Stimulated activated naive B cell treated with anti-CD40 and anti-IgM and Interleukin-4, amounts not matched to agents 10 μg/mL and 1 μg/mL and 100 μg/mL, for 72 hours (primary cell): ENCODE measurements around the gene OR2G6.
"Not testable (repeated sequence)": the region's sequence is repeated elsewhere in the genome, so short reads cannot be mapped to it uniquely, and the experiment has no call there.

Experiments used
- ATAC-seq, 2 donors: fragments of 150-1000 bp; cut with Tn5 transposase; replicated peaks; 2 replicates each; pipeline ENCODE4 v1.10.0; 2021; ENCODE audit warnings: moderate library complexity in 1 of 2
- DNase-seq: peaks from one replicate; pipeline ENCODE4 v3.0.0; 2021
- H3K27ac Mint-ChIP-seq: one replicate; pipeline ENCODE4 v1.8.0; 2022; ENCODE audit warnings: mild to moderate bottlenecking, mixed read lengths
- H3K27me3 Mint-ChIP-seq, 2 donors: one replicate each; pipeline ENCODE4 v1.8.0; 2022; ENCODE audit warnings: mixed read lengths in 2 of 2
- H3K36me3 Mint-ChIP-seq, 2 donors: one replicate each; pipeline ENCODE4 v1.8.0; 2022; ENCODE audit warnings: mixed read lengths in 2 of 2, mild to moderate bottlenecking in 1 of 2
- H3K4me1 Mint-ChIP-seq, 2 donors: one replicate each; pipeline ENCODE4 v1.8.0; 2022; ENCODE audit warnings: mixed read lengths in 2 of 2, mild to moderate bottlenecking in 1 of 2
- H3K4me3 Mint-ChIP-seq, 2 donors: one replicate each; pipeline ENCODE4 v1.8.0; 2022; ENCODE audit warnings: mild to moderate bottlenecking in 2 of 2, mixed read lengths in 2 of 2, moderate library complexity in 1 of 2
- H3K9me3 Mint-ChIP-seq, 2 donors: one replicate each; pipeline ENCODE4 v1.8.0; 2022; ENCODE audit warnings: mixed read lengths in 2 of 2, mild to moderate bottlenecking in 1 of 2

Gene OR2G6

GRCh38 chr1:248562672-248563071 lies 54.8 kb downstream of the OR2G6 start, which contains the start of gene OR2T29:
TSS of gene OR2T29 (minus strand) at chr1:248562772. CDS start at chr1:248559491, 3,281 bp downstream.
- ATAC-seq, H3K27me3 Mint-ChIP-seq, H3K36me3 Mint-ChIP-seq, DNase-seq, H3K4me1 Mint-ChIP-seq, H3K4me3 Mint-ChIP-seq, H3K9me3 Mint-ChIP-seq, H3K27ac Mint-ChIP-seq: not testable (repeated sequence)

- not testable (repeated sequence) for H3K36me3 Mint-ChIP-seq, H3K4me1 Mint-ChIP-seq, H3K9me3 Mint-ChIP-seq, DNase-seq
- H3K27me3 Mint-ChIP-seq: peaks cover 8 to 12% of the 10 kb centered on the region in 2 donors
- peak; percentile 57 to 60 for ATAC-seq
- H3K4me3 Mint-ChIP-seq: peak overlapping the region; percentile 57 to 72
- peak overlapping the region; percentile 42 for H3K27ac Mint-ChIP-seq
These were observed 57.9 kb downstream of the OR2G6 start for GRCh38 chr1:248565530-248566373.

GRCh38 chr1:248569049-248569448 lies 61.2 kb downstream of the OR2G6 start:
- not testable (repeated sequence) for H3K36me3 Mint-ChIP-seq, H3K4me1 Mint-ChIP-seq, ATAC-seq, DNase-seq, H3K9me3 Mint-ChIP-seq, H3K27ac Mint-ChIP-seq, H3K4me3 Mint-ChIP-seq
- H3K27me3 Mint-ChIP-seq: peaks cover 12 to 16% of the 10 kb centered on the region in 2 donors

GRCh38 chr1:248570811-248571210 lies 62.9 kb downstream of the OR2G6 start:
- not testable (repeated sequence) for H3K9me3 Mint-ChIP-seq, ATAC-seq, H3K4me3 Mint-ChIP-seq, H3K4me1 Mint-ChIP-seq, DNase-seq, H3K36me3 Mint-ChIP-seq, H3K27ac Mint-ChIP-seq
- peaks cover 10 to 12% of the 10 kb centered on the region in 2 donors for H3K27me3 Mint-ChIP-seq

GRCh38 chr1:248572049-248572448 lies 64.2 kb downstream of the OR2G6 start:
- not testable (repeated sequence) for DNase-seq, H3K27ac Mint-ChIP-seq, H3K36me3 Mint-ChIP-seq, H3K4me1 Mint-ChIP-seq, H3K4me3 Mint-ChIP-seq, ATAC-seq, H3K9me3 Mint-ChIP-seq
- peaks cover 9 to 12% of the 10 kb centered on the region in 2 donors for H3K27me3 Mint-ChIP-seq

- not testable (repeated sequence) for H3K9me3 Mint-ChIP-seq, DNase-seq, H3K4me1 Mint-ChIP-seq, H3K4me3 Mint-ChIP-seq, H3K36me3 Mint-ChIP-seq, ATAC-seq, H3K27ac Mint-ChIP-seq
- H3K27me3 Mint-ChIP-seq: peaks cover 9 to 12% of the 10 kb centered on the region in 2 donors
These were observed 66.0 kb downstream of the OR2G6 start for GRCh38 chr1:248573856-248574255.

- not testable (repeated sequence) for ATAC-seq, DNase-seq, H3K9me3 Mint-ChIP-seq, H3K4me1 Mint-ChIP-seq, H3K4me3 Mint-ChIP-seq, H3K27ac Mint-ChIP-seq, H3K36me3 Mint-ChIP-seq
- H3K27me3 Mint-ChIP-seq: peaks cover 4 to 12% of the 10 kb centered on the region in 2 donors
These were observed 66.8 kb downstream of the OR2G6 start, which contains the start of gene OR2T34 for GRCh38 chr1:248574657-248575056. TSS of gene OR2T34 (minus strand) at chr1:248574757. CDS start at chr1:248574757, 0 bp downstream.

GRCh38 chr1:248576260-248576980 lies 68.5 kb downstream of the OR2G6 start:
- Mint-ChIP-seq H3K4me1 (no peaks in the 10 kb centered on the region), H3K36me3 (peaks cover 0 to 2% of the 10 kb centered on the region in 2 donors), H3K9me3 (peaks cover 3 to 6% of the 10 kb centered on the region in 2 donors), H3K27ac (no peak overlapping the region), H3K4me3 (no peak overlapping the region), H3K27me3 (peaks cover 4 to 12% of the 10 kb centered on the region in 2 donors)
- DNase-seq (no peak), ATAC-seq (no peak)
